Common myeloid progenitor, CD34-positive (primary cell): Measurements from ENCODE around the gene SERTAD4.

Source experiments
- CTCF ChIA-PET: fragments of 350-600 bp; sonication (Branson Sonifier 250); formaldehyde crosslinking; loops from one replicate; lab custom pipeline; 2021; ENCODE audit warnings: antibody characterized with exemption; lab: Charles Lee
- POLR2A ChIA-PET: fragments of 350-600 bp; sonication (Branson Sonifier 250); formaldehyde crosslinking; loops from one replicate; lab custom pipeline; 2021; ENCODE audit warnings: antibody characterized with exemption; lab: Charles Lee
- DNase-seq, 3 donors: peaks; one replicate each; pipeline versions ENCODE4 v3.0.0 to v3.0.0-alpha.2; 2013
- H3K27ac ChIP-seq, 2 experiments: 1 replicate in 1 of 2; 2 replicates in 1 of 2; pipeline ENCODE4 v1.7.0; 2013; ENCODE audit warnings: inconsistent platforms in 2 of 2, low read length in 2 of 2, mild to moderate bottlenecking in 2 of 2, low read depth in 1 of 2, moderate library complexity in 1 of 2; ENCODE audit not compliant: severe bottlenecking in 2 of 2, insufficient read depth in 1 of 2, poor library complexity in 1 of 2
- H3K27me3 ChIP-seq, 5 experiments: replicated peaks in 2 of 5; 1 replicate in 3 of 5; 2 replicates in 2 of 5; pipeline versions ENCODE4 v1.6.1 to v1.7.0; 2013; ENCODE audit warnings: low read length in 4 of 5, mild to moderate bottlenecking in 2 of 5, moderate library complexity in 2 of 5, inconsistent platforms in 1 of 5; ENCODE audit not compliant: insufficient read depth in 5 of 5, control insufficient read depth in 4 of 5
- H3K36me3 ChIP-seq, 4 experiments: 1 replicate in 2 of 4; 2 replicates in 2 of 4; pipeline versions ENCODE4 v1.6.1 to v1.7.0; 2013; ENCODE audit warnings: low read length in 3 of 4, control low read depth in 1 of 4, mild to moderate bottlenecking in 1 of 4; ENCODE audit not compliant: control insufficient read depth in 4 of 4, insufficient read depth in 4 of 4
- H3K4me1 ChIP-seq, 4 experiments: 1 replicate in 3 of 4; 2 replicates in 1 of 4; pipeline versions ENCODE4 v1.6.1 to v1.7.1; 2013; ENCODE audit warnings: low read length in 3 of 4, mild to moderate bottlenecking in 3 of 4, control low read depth in 1 of 4, inconsistent platforms in 1 of 4, moderate library complexity in 1 of 4; ENCODE audit not compliant: control insufficient read depth in 4 of 4, insufficient read depth in 4 of 4; ENCODE audit errors: control extremely low read depth in 1 of 4
- H3K4me3 ChIP-seq, 7 experiments: 1 replicate in 4 of 7; 2 replicates in 3 of 7; pipeline versions ENCODE4 v1.5.1 to v1.7.0; 2013; ENCODE audit warnings: mild to moderate bottlenecking in 7 of 7, low read length in 6 of 7, moderate library complexity in 6 of 7, inconsistent platforms in 2 of 7, low read depth in 2 of 7, control low read depth in 1 of 7; ENCODE audit not compliant: insufficient read depth in 4 of 7, control insufficient read depth in 1 of 7; ENCODE audit errors: extremely low read depth in 1 of 7
- H3K9me3 ChIP-seq, 5 experiments: 1 replicate in 4 of 5; 2 replicates in 1 of 5; pipeline versions ENCODE4 v1.6.1 to v1.7.1; 2013; ENCODE audit warnings: low read length in 4 of 5, mild to moderate bottlenecking in 2 of 5, inconsistent platforms in 1 of 5, low read depth in 1 of 5, moderate library complexity in 1 of 5; ENCODE audit not compliant: control insufficient read depth in 4 of 5, insufficient read depth in 2 of 5; ENCODE audit errors: control extremely low read depth in 1 of 5
- WGBS: methylation state at CpG from one replicate; pipeline ENCODE4 v1.1.5; 2013; ENCODE audit not compliant: insufficient coverage; 5-methylcytosine and 5-hydroxymethylcytosine counted together

Gene SERTAD4

GRCh38 chr1:210254298-210254697, 21.7 kb downstream of the SERTAD4 start:
- peaks cover 10 to 67% (median 22%) of the 10 kb centered on the region in 5 experiments for H3K27me3 ChIP-seq
- no peak for DNase-seq
- no peak overlapping the region for H3K4me3 ChIP-seq
- ChIA-PET CTCF (interaction anchor here (1.5 kb wide), 1 partner anchor 16 kb away, joined by 3 read pairs; no protein-coding TSS in a partner anchor), POLR2A (no interaction called here)
- H3K36me3 ChIP-seq, result no peaks in the 10 kb centered on the region
- H3K27ac ChIP-seq, result no peak overlapping the region
- no peaks in the 10 kb centered on the region for H3K9me3 ChIP-seq
- peaks cover 5 to 28% (median 19%) of the 10 kb centered on the region in 4 experiments for H3K4me1 ChIP-seq

- Histone ChIP-seq H3K4me3 (no peak overlapping the region), H3K36me3 (no peaks in the 10 kb centered on the region), H3K9me3 (no peaks in the 10 kb centered on the region), H3K4me1 (peaks cover 0 to under 1% (median under 1%) of the 10 kb centered on the region in 4 experiments), H3K27me3 (peaks cover 7 to 35% (median 19%) of the 10 kb centered on the region in 5 experiments), H3K27ac (no peak overlapping the region)
- WGBS, result 89% methylated on average over 11 of the region's 13 CpGs
- ChIA-PET POLR2A (no interaction called here), CTCF (no interaction called here)
- no peak for DNase-seq
Observed at GRCh38 chr1:210257698-210258529, 25.3 kb downstream of the SERTAD4 start.

GRCh38 chr1:210259561-210259960, 27.0 kb downstream of the SERTAD4 start:
- H3K27ac ChIP-seq, result no peak overlapping the region
- ChIA-PET POLR2A (no interaction called here), CTCF (no interaction called here)
- WGBS, result no CpG with 5 or more reads among the region's 4 CpGs
- no peaks in the 10 kb centered on the region for H3K9me3 ChIP-seq
- no peak overlapping the region for H3K4me3 ChIP-seq
- H3K4me1 ChIP-seq, result no peaks in the 10 kb centered on the region
- no peak for DNase-seq
- peaks cover 6 to 23% (median 12%) of the 10 kb centered on the region in 5 experiments for H3K27me3 ChIP-seq
- no peaks in the 10 kb centered on the region for H3K36me3 ChIP-seq

- H3K36me3 ChIP-seq, result no peaks in the 10 kb centered on the region
- ChIA-PET POLR2A (no interaction called here), CTCF (no interaction called here)
- H3K4me1 ChIP-seq, result no peaks in the 10 kb centered on the region
- 70% methylated on average over 3 of the region's 4 CpGs for WGBS
- no peak overlapping the region for H3K27ac ChIP-seq
- no peak overlapping the region for H3K4me3 ChIP-seq
- H3K27me3 ChIP-seq, result peaks cover under 1 to 21% (median 12%) of the 10 kb centered on the region in 5 experiments
- DNase-seq, result no peak
- peaks cover 0 to 2% (median 0%) of the 10 kb centered on the region in 5 experiments for H3K9me3 ChIP-seq
Observed at GRCh38 chr1:210260096-210260495, 27.5 kb downstream of the SERTAD4 start.

- POLR2A ChIA-PET, result interaction anchor here (0.6 kb wide), 1 partner anchor 11 kb away, joined by 3 read pairs; no protein-coding TSS in a partner anchor
Observed at GRCh38 chr1:210262167-210262896, 29.7 kb downstream of the SERTAD4 start.

GRCh38 chr1:210262897-210263272, 30.3 kb downstream of the SERTAD4 start:
- peaks cover 0 to 3% (median 0%) of the 10 kb centered on the region in 5 experiments for H3K9me3 ChIP-seq
- peaks cover 0 to 10% (median 6%) of the 10 kb centered on the region in 5 experiments for H3K27me3 ChIP-seq
- no peaks in the 10 kb centered on the region for H3K36me3 ChIP-seq
- no peaks in the 10 kb centered on the region for H3K4me1 ChIP-seq
- WGBS, result no CpG with 5 or more reads among the region's 4 CpGs
- no peak for DNase-seq
- POLR2A ChIA-PET, result interaction anchor here (0.6 kb wide), 1 partner anchor 12 kb away, joined by 3 read pairs; no protein-coding TSS in a partner anchor
- CTCF ChIA-PET, result no interaction called here
- H3K4me3 ChIP-seq, result no peak overlapping the region
- H3K27ac ChIP-seq, result no peak overlapping the region

More at GRCh38 chr1:210262167-210262896, 29.7 kb downstream of the SERTAD4 start:
- H3K4me1 ChIP-seq, result no peaks in the 10 kb centered on the region
- no peaks in the 10 kb centered on the region for H3K36me3 ChIP-seq
- H3K9me3 ChIP-seq, result peaks cover 0 to 3% (median 0%) of the 10 kb centered on the region in 5 experiments
- 90% methylated on average over 7 of the region's 8 CpGs for WGBS
- no peak overlapping the region for H3K27ac ChIP-seq
- CTCF ChIA-PET, result no interaction called here
- no peak for DNase-seq
- no peak overlapping the region for H3K4me3 ChIP-seq
- peaks cover 0 to 9% (median 6%) of the 10 kb centered on the region in 5 experiments for H3K27me3 ChIP-seq
